Smooth muscle cell (in vitro differentiated cells): ENCODE measurements around the gene FCHO2. TPM values are rescaled to one million over a fixed set of nuclear protein-coding genes. Genes with fewer than 3 reads are reported as not detected.

Experiments used
- DNase-seq: peaks from one replicate; lab custom pipeline; 2025; ENCODE audit not compliant: unreplicated experiment; lab: John Stamatoyannopoulos, UW
- H2AFZ ChIP-seq: fragments of 200-600 bp; sonication (generic); 2 replicates; pipeline ENCODE4 v1.6.0; 2016; ENCODE audit warnings: antibody characterized with exemption, low read depth, mild to moderate bottlenecking
- H3F3A ChIP-seq: fragments of 200-600 bp; sonication (generic); 2 replicates; pipeline ENCODE4 v1.6.0; 2017; ENCODE audit warnings: antibody characterized with exemption, low read depth
- H3K27ac ChIP-seq: fragments of 200-600 bp; sonication (generic); 2 replicates; pipeline ENCODE4 v1.5.1; 2016; ENCODE audit warnings: low read depth, mild to moderate bottlenecking
- H3K27me3 ChIP-seq: fragments of 200-600 bp; sonication (generic); 2 replicates; pipeline ENCODE4 v1.6.1; 2016; ENCODE audit warnings: low read depth, mild to moderate bottlenecking
- H3K36me3 ChIP-seq: fragments of 200-600 bp; sonication (generic); 2 replicates; pipeline ENCODE4 v1.5.1; 2016; ENCODE audit warnings: low read depth
- H3K4me1 ChIP-seq: fragments of 200-600 bp; sonication (generic); 2 replicates; pipeline ENCODE4 v1.5.1; 2016; ENCODE audit warnings: low read depth
- H3K4me2 ChIP-seq: fragments of 200-600 bp; sonication (generic); 2 replicates; pipeline ENCODE4 v1.6.0; 2016; ENCODE audit warnings: mild to moderate bottlenecking
- H3K4me3 ChIP-seq: fragments of 200-600 bp; sonication (generic); 2 replicates; pipeline ENCODE4 v1.5.1; 2016; ENCODE audit warnings: mild to moderate bottlenecking
- H3K79me2 ChIP-seq: fragments of 200-600 bp; sonication (generic); 2 replicates; pipeline ENCODE4 v1.6.0; 2016; ENCODE audit warnings: low read depth, mild to moderate bottlenecking
- H3K9ac ChIP-seq: fragments of 200-600 bp; sonication (generic); 2 replicates; pipeline ENCODE4 v1.6.0; 2016; ENCODE audit warnings: low read depth
- H3K9me3 ChIP-seq: fragments of 200-600 bp; sonication (generic); replicated peaks from 2 replicates; pipeline ENCODE4 v1.5.1; 2016; ENCODE audit warnings: low read depth
- H4K20me1 ChIP-seq: fragments of 200-600 bp; sonication (generic); 2 replicates; pipeline ENCODE4 v1.6.0; 2016; ENCODE audit warnings: low read depth
- WGBS: methylation state at CpG from one replicate; pipeline ENCODE4 v1.1.7; 2016; ENCODE audit warnings: low lambda C conversion rate; 5-methylcytosine and 5-hydroxymethylcytosine counted together
- polyA plus RNA-seq: library from polyadenylated mRNA; unstranded; fragments of >200 nt; fragmentation: Nextera tagmentation; extraction: Ambion mirVana; gene quantifications from 2 replicates; pipeline ENCODE4 v1.2.1, GENCODE V29; 2016
- total RNA-seq: library from RNA; depleted of rRNA; stranded (reverse); fragments of >200 nt; gene quantifications from 2 replicates; pipeline ENCODE4 v1.2.3, GENCODE V29; 2014
- TF ChIP-seq, protein P1 (sequence below): fragments of 200-600 bp; sonication (generic); IDR thresholded peaks from 2 replicates; pipeline ENCODE4 v1.5.1; 2017; ENCODE audit warnings: borderline replicate concordance, mild to moderate bottlenecking, antibody characterized with exemption; ENCODE audit not compliant: insufficient read depth, poor library complexity, severe bottlenecking

FCHO2 gene
- total and polyA plus RNA-seq, 2 experiments from 2014 or later: 4.9 to 27.8 TPM

GRCh38 chr5:73137563-73138530 lies 182.0 kb downstream of the FCHO2 start:
- Histone ChIP-seq H3K4me1 (no peaks in the 10 kb centered on the region), H3K9ac (no peak overlapping the region)
- 90% methylated on average over 10 of the region's 10 CpGs for WGBS

GRCh38 chr5:73139485-73139884 lies 183.6 kb downstream of the FCHO2 start:
- H3K4me2 ChIP-seq: no peak overlapping the region
- no peak overlapping the region for H3K4me3 ChIP-seq
- H2AFZ ChIP-seq: no peak overlapping the region
- H3K27me3 ChIP-seq: no peaks in the 10 kb centered on the region
- H3K36me3 ChIP-seq: no peaks in the 10 kb centered on the region
- no peak overlapping the region for H3K9ac ChIP-seq
- no peak overlapping the region for H3K27ac ChIP-seq
- no peaks in the 10 kb centered on the region for H3F3A ChIP-seq
- no peak for DNase-seq
- H3K79me2 ChIP-seq: no peaks in the 10 kb centered on the region
- TF ChIP-seq, protein P1, sequence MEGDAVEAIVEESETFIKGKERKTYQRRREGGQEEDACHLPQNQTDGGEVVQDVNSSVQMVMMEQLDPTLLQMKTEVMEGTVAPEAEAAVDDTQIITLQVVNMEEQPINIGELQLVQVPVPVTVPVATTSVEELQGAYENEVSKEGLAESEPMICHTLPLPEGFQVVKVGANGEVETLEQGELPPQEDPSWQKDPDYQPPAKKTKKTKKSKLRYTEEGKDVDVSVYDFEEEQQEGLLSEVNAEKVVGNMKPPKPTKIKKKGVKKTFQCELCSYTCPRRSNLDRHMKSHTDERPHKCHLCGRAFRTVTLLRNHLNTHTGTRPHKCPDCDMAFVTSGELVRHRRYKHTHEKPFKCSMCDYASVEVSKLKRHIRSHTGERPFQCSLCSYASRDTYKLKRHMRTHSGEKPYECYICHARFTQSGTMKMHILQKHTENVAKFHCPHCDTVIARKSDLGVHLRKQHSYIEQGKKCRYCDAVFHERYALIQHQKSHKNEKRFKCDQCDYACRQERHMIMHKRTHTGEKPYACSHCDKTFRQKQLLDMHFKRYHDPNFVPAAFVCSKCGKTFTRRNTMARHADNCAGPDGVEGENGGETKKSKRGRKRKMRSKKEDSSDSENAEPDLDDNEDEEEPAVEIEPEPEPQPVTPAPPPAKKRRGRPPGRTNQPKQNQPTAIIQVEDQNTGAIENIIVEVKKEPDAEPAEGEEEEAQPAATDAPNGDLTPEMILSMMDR: no peak
- 84% methylated on average over 3 of the region's 3 CpGs for WGBS
- no peaks in the 10 kb centered on the region for H4K20me1 ChIP-seq
- H3K9me3 ChIP-seq: no peaks in the 10 kb centered on the region
- no peaks in the 10 kb centered on the region for H3K4me1 ChIP-seq

More at GRCh38 chr5:73137563-73138530, 182.0 kb downstream of the FCHO2 start:
- no peaks in the 10 kb centered on the region for H3F3A ChIP-seq
- H3K27me3 ChIP-seq: no peaks in the 10 kb centered on the region
- no peaks in the 10 kb centered on the region for H4K20me1 ChIP-seq
- DNase-seq: no peak
- no peak overlapping the region for H3K4me3 ChIP-seq
- H2AFZ ChIP-seq: no peak overlapping the region
- no peak overlapping the region for H3K4me2 ChIP-seq
- no peak overlapping the region for H3K27ac ChIP-seq
- no peaks in the 10 kb centered on the region for H3K79me2 ChIP-seq
- no peaks in the 10 kb centered on the region for H3K36me3 ChIP-seq
- TF ChIP-seq, protein P1: no peak
- no peaks in the 10 kb centered on the region for H3K9me3 ChIP-seq

Other genes with a start within 250 kb of the FCHO2 start
- 167 and 182 TPM in 2 replicates for gene TNPO1, start 139.4 kb upstream of the FCHO2 start, total RNA-seq
- gene TNPO1, start 139.4 kb upstream of the FCHO2 start, polyA plus RNA-seq: 62.7 and 67.1 TPM in 2 replicates
- not detected in 2 replicates for gene TMEM171, start 164.5 kb downstream of the FCHO2 start, total RNA-seq
- 0.54 and 0.89 TPM in 2 replicates for gene TMEM171, start 164.5 kb downstream of the FCHO2 start, polyA plus RNA-seq
- gene TMEM174, start 217.2 kb downstream of the FCHO2 start, total RNA-seq: not detected in 2 replicates
- not detected in 2 replicates for gene TMEM174, start 217.2 kb downstream of the FCHO2 start, polyA plus RNA-seq